Stomach (tissue), 4 donors: ENCODE measurements around the gene PNKP.

Experiments used
- CTCF ChIP-seq, 7 experiments: fragments of 450-650 bp in 4 of 7; fragments of 200-600 bp in 3 of 7; sonication (generic) in 3 of 7; IDR thresholded peaks; one replicate each; pipeline ENCODE4 v1.5.1; 2016 to 2019; ENCODE audit warnings: antibody characterized with exemption in 7 of 7, control low read depth in 2 of 7, mild to moderate bottlenecking in 1 of 7
- POLR2AphosphoS5 ChIP-seq, 3 donors: sonication (generic); formaldehyde crosslinking; IDR thresholded peaks; one replicate each; pipeline ENCODE4 v1.6.1; 2016; ENCODE audit warnings: antibody characterized with exemption in 3 of 3

- TF ChIP-seq CTCF (IDR thresholded peaks at IDR 0.05) (no peak), POLR2AphosphoS5 (IDR thresholded peaks at IDR 0.05) (no peak)
These were observed 27.1 kb downstream of the PNKP start for GRCh38 chr19:49840321-49840720.
